Stimulated activated CD8-positive, alpha-beta memory T cell treated with anti-CD3 and anti-CD28 coated beads, Interleukin-15, amount 100 ng/mL, for 4 hours (primary cell): ENCODE data around the gene EYS.
"Not testable (repeated sequence)": the region's sequence is repeated elsewhere in the genome, so short reads cannot be mapped to it uniquely, and the experiment has no call there.

Experiments
- DNase-seq, 2 donors: peaks; one replicate each; pipeline ENCODE4 v3.0.0-alpha.2; 2020; ENCODE audit warnings: low read depth in 2 of 2

EYS gene

GRCh38 chr6:63739094-63739687 is 1967.8 kb downstream of the EYS start:
- DNase-seq: no peak

- not testable (repeated sequence) for DNase-seq
Measured at GRCh38 chr6:63738190-63738589, 1968.8 kb downstream of the EYS start.

- DNase-seq: no peak
Measured at GRCh38 chr6:63734923-63735322, 1972.1 kb downstream of the EYS start.

GRCh38 chr6:63732336-63732735 is 1974.7 kb downstream of the EYS start:
- DNase-seq: no peak

GRCh38 chr6:63731930-63732329 is 1975.1 kb downstream of the EYS start:
- DNase-seq: no peak

GRCh38 chr6:63730311-63730710 is 1976.7 kb downstream of the EYS start:
- DNase-seq: no peak

- DNase-seq: no peak
Measured at GRCh38 chr6:63724721-63725120, 1982.3 kb downstream of the EYS start.

GRCh38 chr6:63721181-63721580 is 1985.8 kb downstream of the EYS start:
- no peak for DNase-seq

- DNase-seq: no peak
Measured at GRCh38 chr6:63716169-63716568, 1990.9 kb downstream of the EYS start.

- DNase-seq: no peak
Measured at GRCh38 chr6:63714091-63714490, 1992.9 kb downstream of the EYS start.

- DNase-seq: no peak
Measured at GRCh38 chr6:63713332-63713731, 1993.7 kb downstream of the EYS start.

GRCh38 chr6:63709148-63709547 is 1997.9 kb downstream of the EYS start:
- no peak for DNase-seq

- no peak for DNase-seq
Measured at GRCh38 chr6:63708631-63709030, 1998.4 kb downstream of the EYS start.

- DNase-seq: no peak
Measured at GRCh38 chr6:63706630-63707029, 2000.4 kb downstream of the EYS start.

GRCh38 chr6:63705707-63706106 is 2001.3 kb downstream of the EYS start:
- no peak for DNase-seq

GRCh38 chr6:63690221-63690620 is 2016.8 kb downstream of the EYS start:
- DNase-seq: no peak

- DNase-seq: no peak
Measured at GRCh38 chr6:63689421-63689820, 2017.6 kb downstream of the EYS start.

- DNase-seq: no peak
Measured at GRCh38 chr6:63685446-63686379, 2021.3 kb downstream of the EYS start.

GRCh38 chr6:63683071-63683603 is 2023.9 kb downstream of the EYS start:
- no peak for DNase-seq

GRCh38 chr6:63677282-63677681 is 2029.7 kb downstream of the EYS start:
- DNase-seq: no peak

GRCh38 chr6:63676412-63677114 is 2030.5 kb downstream of the EYS start:
- no peak for DNase-seq

GRCh38 chr6:63675138-63675537 is 2031.9 kb downstream of the EYS start:
- no peak for DNase-seq
